Measurements from ENCODE around the gene MBOAT1.

Gene MBOAT1

DNA sequence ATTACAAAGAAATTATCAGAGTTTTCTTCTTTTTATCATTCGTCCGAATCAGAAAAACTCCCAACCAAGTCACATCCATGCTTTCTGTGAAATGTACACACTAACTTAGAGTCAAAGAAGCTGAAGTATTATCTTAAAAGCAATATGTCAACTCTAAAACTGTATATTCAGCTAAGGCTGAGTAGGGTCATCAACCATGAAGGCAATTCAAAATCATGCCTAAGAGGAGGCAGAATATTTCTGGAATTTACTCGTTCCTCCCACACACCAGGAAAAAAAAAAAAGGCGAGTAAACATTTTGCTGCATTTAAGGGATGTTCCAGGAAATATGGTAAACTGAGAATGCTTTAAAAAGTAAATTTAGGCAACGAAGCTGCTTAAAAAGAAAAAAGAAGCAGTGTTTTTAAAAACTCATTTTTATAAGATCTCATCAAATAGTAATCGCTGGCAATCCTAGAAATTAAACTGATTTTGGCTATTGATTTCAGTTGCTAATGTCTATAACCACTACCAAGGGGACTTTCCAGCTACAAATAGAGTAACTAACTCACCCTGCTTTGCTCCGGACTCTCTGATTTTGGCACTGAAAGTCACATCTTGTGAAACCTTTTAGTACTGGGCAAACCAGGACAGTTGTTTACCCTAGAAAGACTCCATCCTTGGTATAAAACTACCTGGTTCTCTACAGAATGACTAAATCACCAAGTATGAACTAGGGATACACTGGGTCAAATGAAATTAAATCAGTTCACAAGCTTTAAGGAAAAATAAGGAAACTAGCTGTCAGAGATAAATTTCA lies 82.8 kb downstream of the MBOAT1 start:
- Mint-ChIP-seq H3K4me3 (no peak overlapping the region), H3K9me3 (no peaks in the 10 kb centered on the region), H3K36me3 (ENCODE audit: insufficient read depth) (peaks cover 4% of the 10 kb centered on the region), H3K4me1 (peaks cover 5% of the 10 kb centered on the region), H3K27ac (ENCODE audit: low read depth) (no peak overlapping the region), H3K27me3 (no peaks in the 10 kb centered on the region)
- no peak for DNase-seq (ENCODE audit: low spot score in 2 of 2)
- ATAC-seq (replicated peaks; ENCODE audit: extremely low read depth, poor library complexity, severe bottlenecking), result no peak

DNA sequence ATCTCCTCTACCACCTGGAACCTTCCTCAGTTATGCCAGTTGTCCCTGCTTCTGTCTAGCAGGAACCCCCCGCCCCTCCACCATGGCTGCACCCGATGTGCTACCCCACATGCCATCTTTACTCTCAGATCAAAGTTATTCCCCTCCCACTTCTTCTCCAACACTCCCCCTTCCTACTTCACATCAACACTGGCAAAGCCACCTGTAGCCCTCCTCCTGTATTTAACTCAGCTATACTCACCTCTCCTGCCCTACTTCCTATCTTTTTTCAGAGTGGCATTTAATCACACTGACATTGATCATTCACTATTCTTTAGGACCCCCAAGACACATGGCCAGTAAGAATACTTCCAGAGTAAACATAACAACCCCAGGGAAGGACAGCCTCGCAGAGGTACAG lies 84.3 kb downstream of the MBOAT1 start:
- no peaks in the 10 kb centered on the region for H3K36me3 Mint-ChIP-seq (ENCODE audit: insufficient read depth)
- H3K27ac Mint-ChIP-seq (ENCODE audit: low read depth), result no peak overlapping the region
- no peak overlapping the region for H3K4me3 Mint-ChIP-seq

GRCh38 chr6:20126789-20127653 lies 85.2 kb downstream of the MBOAT1 start:
- DNase-seq (ENCODE audit: low spot score in 2 of 2), result peak; percentile 21 to 40
- peaks cover 5% of the 10 kb centered on the region for H3K4me1 Mint-ChIP-seq
- H3K27ac Mint-ChIP-seq (ENCODE audit: low read depth), result no peak overlapping the region
- no peaks in the 10 kb centered on the region for H3K36me3 Mint-ChIP-seq (ENCODE audit: insufficient read depth)
- peak; percentile 62 for ATAC-seq (replicated peaks; ENCODE audit: extremely low read depth, poor library complexity, severe bottlenecking)
- no peaks in the 10 kb centered on the region for H3K9me3 Mint-ChIP-seq
- H3K27me3 Mint-ChIP-seq, result no peaks in the 10 kb centered on the region
- no peak overlapping the region for H3K4me3 Mint-ChIP-seq

More for the DNA sequence above, 84.3 kb downstream of the MBOAT1 start:
- DNase-seq (ENCODE audit: low spot score in 2 of 2) (no peak), ATAC-seq (replicated peaks; ENCODE audit: extremely low read depth, poor library complexity, severe bottlenecking) (no peak)
- H3K27me3 Mint-ChIP-seq, result no peaks in the 10 kb centered on the region
- H3K4me1 Mint-ChIP-seq, result peaks cover 5% of the 10 kb centered on the region
- no peaks in the 10 kb centered on the region for H3K9me3 Mint-ChIP-seq

DNA sequence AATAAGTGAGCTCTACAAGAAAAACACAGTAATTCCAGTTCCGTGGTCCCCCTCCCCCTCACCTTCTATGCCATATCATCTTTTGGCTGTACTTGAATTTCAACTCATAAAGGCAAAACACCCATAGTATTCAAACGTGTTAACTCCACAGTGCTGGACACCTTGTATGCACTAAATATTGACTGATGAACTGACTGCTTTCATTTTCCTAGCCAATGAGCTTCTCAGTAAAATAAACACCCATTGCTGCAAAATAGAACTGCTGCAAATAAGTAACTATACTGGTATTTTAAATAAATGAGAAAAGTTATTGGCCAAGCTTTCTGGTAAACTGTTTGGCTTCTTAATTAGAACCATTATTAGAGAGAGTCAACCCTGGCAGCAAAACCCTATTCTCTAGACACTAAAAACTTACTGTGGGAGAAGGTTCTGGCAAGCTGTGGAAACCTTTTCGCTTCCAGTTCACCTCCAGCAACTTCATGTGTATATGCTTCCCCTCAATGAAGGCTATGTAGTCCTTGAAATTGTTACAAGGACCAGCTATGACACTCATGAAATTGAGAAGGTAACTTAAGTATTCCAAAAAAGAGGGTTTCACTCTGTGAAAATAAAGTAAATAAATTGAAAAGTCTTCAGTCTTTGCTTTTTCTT lies 86.0 kb downstream of the MBOAT1 start:
- Mint-ChIP-seq H3K4me3 (no peak overlapping the region), H3K27ac (ENCODE audit: low read depth) (no peak overlapping the region), H3K36me3 (ENCODE audit: insufficient read depth) (no peaks in the 10 kb centered on the region), H3K4me1 (peaks cover 5% of the 10 kb centered on the region), H3K27me3 (no peaks in the 10 kb centered on the region), H3K9me3 (no peaks in the 10 kb centered on the region)
- no peak for DNase-seq (ENCODE audit: low spot score in 2 of 2)
- no peak for ATAC-seq (replicated peaks; ENCODE audit: extremely low read depth, poor library complexity, severe bottlenecking)

- DNase-seq (ENCODE audit: low spot score in 2 of 2), result no peak
- H3K9me3 Mint-ChIP-seq, result no peaks in the 10 kb centered on the region
- H3K4me1 Mint-ChIP-seq, result peaks cover 5% of the 10 kb centered on the region
- no peaks in the 10 kb centered on the region for H3K36me3 Mint-ChIP-seq (ENCODE audit: insufficient read depth)
- no peak overlapping the region for H3K27ac Mint-ChIP-seq (ENCODE audit: low read depth)
- H3K27me3 Mint-ChIP-seq, result no peaks in the 10 kb centered on the region
- no peak overlapping the region for H3K4me3 Mint-ChIP-seq
- ATAC-seq (replicated peaks; ENCODE audit: extremely low read depth, poor library complexity, severe bottlenecking), result no peak
Observed at GRCh38 chr6:20124545-20124944, 87.7 kb downstream of the MBOAT1 start.

DNA sequence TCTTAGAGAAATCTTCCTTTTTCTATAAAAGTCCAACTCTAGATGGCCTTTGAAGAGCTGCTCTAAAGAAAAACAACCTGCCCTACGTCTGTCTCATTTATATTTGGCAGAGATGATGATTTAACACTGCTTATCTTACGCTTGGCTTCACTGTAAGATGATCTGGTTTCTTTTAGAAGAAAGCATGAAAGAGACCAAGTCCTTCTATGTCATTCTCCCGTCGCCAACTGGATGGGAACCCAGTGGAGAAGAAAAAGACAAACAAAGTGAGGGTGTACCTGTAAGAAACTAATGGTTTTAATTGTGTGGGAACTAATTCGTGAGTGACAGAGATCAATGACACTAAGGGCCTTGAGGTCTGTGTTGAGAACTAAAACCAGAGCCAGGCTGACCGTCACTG lies 92.8 kb downstream of the MBOAT1 start:
- Mint-ChIP-seq H3K4me3 (no peak overlapping the region), H3K9me3 (no peaks in the 10 kb centered on the region), H3K27me3 (no peaks in the 10 kb centered on the region), H3K36me3 (ENCODE audit: insufficient read depth) (peaks cover 7% of the 10 kb centered on the region), H3K27ac (ENCODE audit: low read depth) (no peak overlapping the region), H3K4me1 (no peaks in the 10 kb centered on the region)
- ATAC-seq (replicated peaks; ENCODE audit: extremely low read depth, poor library complexity, severe bottlenecking), result no peak
- no peak for DNase-seq (ENCODE audit: low spot score in 2 of 2)

DNA sequence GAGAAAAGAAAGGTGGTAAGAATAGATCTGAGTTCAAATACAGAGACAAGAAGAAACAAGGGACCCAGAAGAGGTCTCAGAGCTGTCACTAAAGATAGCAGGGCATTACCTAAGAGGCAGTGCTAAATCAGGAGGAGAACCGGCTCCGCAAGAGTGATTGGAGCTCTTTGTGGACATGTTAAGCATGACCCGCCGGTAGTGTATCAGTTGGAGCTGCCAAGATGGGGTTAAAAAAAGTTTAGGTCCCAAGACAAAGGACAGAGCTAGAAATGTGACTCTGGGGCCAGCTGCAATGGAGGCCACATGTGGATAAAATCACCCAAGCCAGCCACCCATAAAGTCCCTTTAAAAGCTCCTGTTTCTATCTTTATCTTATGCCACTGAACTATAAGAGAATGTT lies 93.4 kb downstream of the MBOAT1 start:
- Mint-ChIP-seq H3K36me3 (ENCODE audit: insufficient read depth) (peaks cover 7% of the 10 kb centered on the region), H3K27ac (ENCODE audit: low read depth) (no peak overlapping the region), H3K27me3 (no peaks in the 10 kb centered on the region), H3K4me3 (no peak overlapping the region), H3K9me3 (no peaks in the 10 kb centered on the region), H3K4me1 (no peaks in the 10 kb centered on the region)
- ATAC-seq (replicated peaks; ENCODE audit: extremely low read depth, poor library complexity, severe bottlenecking) (no peak), DNase-seq (ENCODE audit: low spot score in 2 of 2) (no peak)

DNA sequence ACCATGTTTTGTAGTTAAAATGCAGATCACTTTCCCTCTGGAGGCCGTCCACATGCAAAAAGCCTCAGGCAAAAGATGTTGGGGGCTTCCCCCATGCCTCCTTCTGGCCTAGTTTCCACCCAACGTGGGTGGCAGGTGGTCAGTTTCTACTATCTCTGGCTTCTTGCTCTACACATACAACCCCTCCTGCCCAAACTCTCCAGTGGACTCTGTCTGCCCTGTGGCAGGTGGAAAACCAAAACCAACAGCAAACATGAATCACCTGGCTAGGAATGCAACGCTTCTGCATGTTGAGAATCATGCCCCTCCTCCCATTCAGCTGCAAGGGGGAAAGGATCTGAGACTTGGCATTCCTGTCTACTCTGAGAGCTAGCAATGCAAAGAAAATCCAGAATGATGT lies 94.8 kb downstream of the MBOAT1 start:
- Mint-ChIP-seq H3K9me3 (no peaks in the 10 kb centered on the region), H3K4me3 (no peak overlapping the region), H3K27ac (ENCODE audit: low read depth) (no peak overlapping the region), H3K4me1 (no peaks in the 10 kb centered on the region), H3K27me3 (no peaks in the 10 kb centered on the region), H3K36me3 (ENCODE audit: insufficient read depth) (peaks cover 11% of the 10 kb centered on the region)
- no peak for ATAC-seq (replicated peaks; ENCODE audit: extremely low read depth, poor library complexity, severe bottlenecking)
- no peak for DNase-seq (ENCODE audit: low spot score in 2 of 2)

DNA sequence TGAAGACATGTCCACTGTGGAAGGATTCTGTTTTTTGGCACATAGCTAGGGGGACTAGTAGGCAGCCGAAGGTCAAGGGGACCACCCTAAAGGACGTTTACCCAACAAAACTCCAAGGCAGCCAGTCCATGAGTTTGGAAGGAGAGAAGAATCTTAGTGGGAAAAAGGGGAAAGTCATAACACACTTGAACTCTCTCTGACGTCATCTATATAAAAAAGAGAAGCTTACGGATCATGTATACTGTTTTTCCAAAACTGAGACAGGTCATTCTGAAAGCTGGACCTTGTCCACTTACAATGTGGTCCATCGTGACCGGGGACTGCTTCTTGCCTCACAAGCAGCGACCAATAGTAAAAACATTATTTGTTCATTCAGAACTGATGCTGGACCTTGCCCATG lies 95.5 kb downstream of the MBOAT1 start:
- peaks cover 13% of the 10 kb centered on the region for H3K36me3 Mint-ChIP-seq (ENCODE audit: insufficient read depth)
- H3K9me3 Mint-ChIP-seq, result no peaks in the 10 kb centered on the region
- no peaks in the 10 kb centered on the region for H3K4me1 Mint-ChIP-seq
- H3K27me3 Mint-ChIP-seq, result no peaks in the 10 kb centered on the region
- no peak for DNase-seq (ENCODE audit: low spot score in 2 of 2)
- no peak for ATAC-seq (replicated peaks; ENCODE audit: extremely low read depth, poor library complexity, severe bottlenecking)
- H3K4me3 Mint-ChIP-seq, result no peak overlapping the region
- H3K27ac Mint-ChIP-seq (ENCODE audit: low read depth), result no peak overlapping the region

- Mint-ChIP-seq H3K27ac (ENCODE audit: low read depth) (no peak overlapping the region), H3K9me3 (no peaks in the 10 kb centered on the region), H3K27me3 (no peaks in the 10 kb centered on the region), H3K4me3 (no peak overlapping the region), H3K4me1 (no peaks in the 10 kb centered on the region), H3K36me3 (ENCODE audit: insufficient read depth) (peaks cover 14% of the 10 kb centered on the region)
- DNase-seq (ENCODE audit: low spot score in 2 of 2) (no peak), ATAC-seq (replicated peaks; ENCODE audit: extremely low read depth, poor library complexity, severe bottlenecking) (no peak)
Observed at GRCh38 chr6:20115246-20115980, 96.9 kb downstream of the MBOAT1 start.

- Mint-ChIP-seq H3K4me3 (no peak overlapping the region), H3K27me3 (no peaks in the 10 kb centered on the region), H3K36me3 (ENCODE audit: insufficient read depth) (peaks cover 22% of the 10 kb centered on the region), H3K27ac (ENCODE audit: low read depth) (no peak overlapping the region), H3K4me1 (no peaks in the 10 kb centered on the region), H3K9me3 (no peaks in the 10 kb centered on the region)
- ATAC-seq (replicated peaks; ENCODE audit: extremely low read depth, poor library complexity, severe bottlenecking) (no peak), DNase-seq (ENCODE audit: low spot score in 2 of 2) (no peak)
Observed at GRCh38 chr6:20113649-20114224, 98.5 kb downstream of the MBOAT1 start.

GRCh38 chr6:20112841-20113240 lies 99.4 kb downstream of the MBOAT1 start:
- DNase-seq (ENCODE audit: low spot score in 2 of 2), result no peak

More at GRCh38 chr6:20112841-20113240, 99.4 kb downstream of the MBOAT1 start:
- no peak overlapping the region for H3K4me3 Mint-ChIP-seq
- H3K27ac Mint-ChIP-seq (ENCODE audit: low read depth), result no peak overlapping the region
- peaks cover 25% of the 10 kb centered on the region for H3K36me3 Mint-ChIP-seq (ENCODE audit: insufficient read depth)
- no peaks in the 10 kb centered on the region for H3K27me3 Mint-ChIP-seq
- ATAC-seq (replicated peaks; ENCODE audit: extremely low read depth, poor library complexity, severe bottlenecking), result no peak
- H3K9me3 Mint-ChIP-seq, result no peaks in the 10 kb centered on the region
- H3K4me1 Mint-ChIP-seq, result no peaks in the 10 kb centered on the region
